GDM1 (cell line): ENCODE data around the gene C1QTNF4.
"Not testable (repeated sequence)": the region's sequence is repeated elsewhere in the genome, so short reads cannot be mapped to it uniquely, and the experiment has no call there.

Source experiments
- DNase-seq: peaks from one replicate; lab custom pipeline; 2025; lab: John Stamatoyannopoulos, UW

Gene C1QTNF4

GRCh38 chr11:47565340-47566148 lies 28.7 kb downstream of the C1QTNF4 start, which contains the start of gene PTPMT1:
TSS of gene PTPMT1 (plus strand) at chr11:47565599. CDS start at chr11:47565623, 24 bp downstream.
- peak; percentile 62 for DNase-seq

GRCh38 chr11:47564933-47565339 lies 29.3 kb downstream of the C1QTNF4 start:
- no peak for DNase-seq

GRCh38 chr11:47564366-47564765 lies 29.8 kb downstream of the C1QTNF4 start:
- DNase-seq = not testable (repeated sequence)

GRCh38 chr11:47562393-47562792 lies 31.8 kb downstream of the C1QTNF4 start:
- not testable (repeated sequence) for DNase-seq

GRCh38 chr11:47560426-47560825 lies 33.8 kb downstream of the C1QTNF4 start:
- DNase-seq = no peak

- no peak for DNase-seq
These were observed 35.5 kb downstream of the C1QTNF4 start for GRCh38 chr11:47558695-47559094.

- DNase-seq = not testable (repeated sequence)
These were observed 37.2 kb downstream of the C1QTNF4 start for GRCh38 chr11:47557004-47557403.

- DNase-seq = no peak
These were observed 40.8 kb downstream of the C1QTNF4 start for GRCh38 chr11:47553406-47553743.

GRCh38 chr11:47552566-47553405 lies 41.4 kb downstream of the C1QTNF4 start, which contains the start of gene CELF1:
TSS of gene CELF1 (minus strand) at chr11:47553132. CDS start at chr11:47499523, 53,609 bp downstream.
- DNase-seq = peak; percentile 90

GRCh38 chr11:47552056-47552565 lies 42.1 kb downstream of the C1QTNF4 start:
- no peak for DNase-seq

- no peak for DNase-seq
These were observed 43.1 kb downstream of the C1QTNF4 start for GRCh38 chr11:47551086-47551485.

GRCh38 chr11:47550288-47551047 lies 43.7 kb downstream of the C1QTNF4 start:
- no peak for DNase-seq

GRCh38 chr11:47546274-47546673 lies 47.9 kb downstream of the C1QTNF4 start:
- not testable (repeated sequence) for DNase-seq

- DNase-seq = no peak
These were observed 48.9 kb downstream of the C1QTNF4 start for GRCh38 chr11:47545298-47545697.

GRCh38 chr11:47541070-47541469 lies 53.1 kb downstream of the C1QTNF4 start:
- no peak for DNase-seq

- DNase-seq = no peak
These were observed 54.6 kb downstream of the C1QTNF4 start for GRCh38 chr11:47539681-47540039.
